Measurements from ENCODE around the gene PEDS1.
"Not testable (repeated sequence)": the region's sequence is repeated elsewhere in the genome, so short reads cannot be mapped to it uniquely, and the experiment has no call there.

PEDS1 gene

GRCh38 chr20:50161494-50161893 is 8.0 kb upstream of the PEDS1 start:
- not testable (repeated sequence) for H3K36me3 Mint-ChIP-seq; ATAC-seq (ENCODE audit: low read depth); H3K4me3 Mint-ChIP-seq; H3K27ac Mint-ChIP-seq; H3K4me1 Mint-ChIP-seq; H3K9me3 Mint-ChIP-seq; H3K27me3 Mint-ChIP-seq; DNase-seq (ENCODE audit: low spot score in 2 of 2)

GRCh38 chr20:50153153-50153499 is 397 bp downstream of the PEDS1 start:
- peak overlapping the region; percentile 79 for H3K27ac Mint-ChIP-seq
- H3K4me1 Mint-ChIP-seq: peaks cover 32% of the 10 kb centered on the region
- H3K9me3 Mint-ChIP-seq: no peaks in the 10 kb centered on the region
- peak overlapping the region; percentile 85 for H3K4me3 Mint-ChIP-seq
- H3K27me3 Mint-ChIP-seq: no peaks in the 10 kb centered on the region
- ATAC-seq (ENCODE audit: low read depth): peak; percentile 2
- no peak for DNase-seq (ENCODE audit: low spot score in 2 of 2)
- peaks cover 7% of the 10 kb centered on the region for H3K36me3 Mint-ChIP-seq

- Mint-ChIP-seq H3K4me3 (peak overlapping the region; percentile 85), H3K27ac (peak overlapping the region; percentile 79), H3K36me3 (peaks cover 7% of the 10 kb centered on the region), H3K9me3 (no peaks in the 10 kb centered on the region), H3K27me3 (no peaks in the 10 kb centered on the region), H3K4me1 (peaks cover 33% of the 10 kb centered on the region)
- no peak for ATAC-seq (ENCODE audit: low read depth)
- no peak for DNase-seq (ENCODE audit: low spot score in 2 of 2)
Measured at GRCh38 chr20:50152394-50153152, 950 bp downstream of the PEDS1 start.

- ATAC-seq (ENCODE audit: low read depth): no peak
- Mint-ChIP-seq H3K4me3 (no peak overlapping the region), H3K36me3 (peaks cover 7% of the 10 kb centered on the region), H3K27me3 (no peaks in the 10 kb centered on the region), H3K27ac (peak overlapping the region; percentile 87), H3K9me3 (no peaks in the 10 kb centered on the region), H3K4me1 (peaks cover 44% of the 10 kb centered on the region)
- DNase-seq (ENCODE audit: low spot score in 2 of 2): no peak
Measured at GRCh38 chr20:50151034-50151743, 2.3 kb downstream of the PEDS1 start.

- ATAC-seq (ENCODE audit: low read depth) (no peak), DNase-seq (ENCODE audit: low spot score in 2 of 2) (no peak)
- Mint-ChIP-seq H3K4me3 (no peak overlapping the region), H3K4me1 (peaks cover 49% of the 10 kb centered on the region), H3K27me3 (no peaks in the 10 kb centered on the region), H3K27ac (no peak overlapping the region), H3K36me3 (peaks cover 7% of the 10 kb centered on the region), H3K9me3 (no peaks in the 10 kb centered on the region)
Measured at GRCh38 chr20:50149481-50150254, 3.9 kb downstream of the PEDS1 start.

GRCh38 chr20:50146732-50147662 is 6.5 kb downstream of the PEDS1 start:
- H3K27ac Mint-ChIP-seq: peak overlapping the region; percentile 98

GRCh38 chr20:50146214-50146613 is 7.3 kb downstream of the PEDS1 start:
- Mint-ChIP-seq H3K36me3 (peaks cover 21% of the 10 kb centered on the region), H3K9me3 (no peaks in the 10 kb centered on the region), H3K4me1 (peaks cover 34% of the 10 kb centered on the region), H3K4me3 (peak overlapping the region; percentile 76), H3K27me3 (no peaks in the 10 kb centered on the region), H3K27ac (peak overlapping the region; percentile 98)
- no peak for ATAC-seq (ENCODE audit: low read depth)
- no peak for DNase-seq (ENCODE audit: low spot score in 2 of 2)

More at GRCh38 chr20:50146732-50147662, 6.5 kb downstream of the PEDS1 start:
- H3K27me3 Mint-ChIP-seq: no peaks in the 10 kb centered on the region
- H3K9me3 Mint-ChIP-seq: no peaks in the 10 kb centered on the region
- DNase-seq (ENCODE audit: low spot score in 2 of 2): peak; percentile 60 to 75
- peaks cover 18% of the 10 kb centered on the region for H3K36me3 Mint-ChIP-seq
- H3K4me1 Mint-ChIP-seq: peaks cover 40% of the 10 kb centered on the region
- peak; percentile 93 for ATAC-seq (ENCODE audit: low read depth)
- H3K4me3 Mint-ChIP-seq: peak overlapping the region; percentile 76

- H3K4me3 Mint-ChIP-seq: no peak overlapping the region
- peaks cover 33% of the 10 kb centered on the region for H3K4me1 Mint-ChIP-seq
- ATAC-seq (ENCODE audit: low read depth) (no peak), DNase-seq (ENCODE audit: low spot score in 2 of 2) (no peak)
- H3K36me3 Mint-ChIP-seq: peaks cover 23% of the 10 kb centered on the region
- H3K9me3 Mint-ChIP-seq: no peaks in the 10 kb centered on the region
- peak overlapping the region; percentile 98 for H3K27ac Mint-ChIP-seq
- no peaks in the 10 kb centered on the region for H3K27me3 Mint-ChIP-seq
Measured at GRCh38 chr20:50145566-50145965, 8.0 kb downstream of the PEDS1 start.

GRCh38 chr20:50144362-50144761 is 9.2 kb downstream of the PEDS1 start:
- Mint-ChIP-seq H3K4me1 (peaks cover 33% of the 10 kb centered on the region), H3K27ac (no peak overlapping the region), H3K4me3 (no peak overlapping the region), H3K27me3 (no peaks in the 10 kb centered on the region), H3K9me3 (no peaks in the 10 kb centered on the region), H3K36me3 (peaks cover 25% of the 10 kb centered on the region)
- ATAC-seq (ENCODE audit: low read depth) (no peak), DNase-seq (ENCODE audit: low spot score in 2 of 2) (no peak)

GRCh38 chr20:50142812-50143211 is 10.7 kb downstream of the PEDS1 start:
- DNase-seq (ENCODE audit: low spot score in 2 of 2) (no peak), ATAC-seq (ENCODE audit: low read depth) (no peak)
- Mint-ChIP-seq H3K4me1 (peaks cover 30% of the 10 kb centered on the region), H3K4me3 (no peak overlapping the region), H3K27ac (peak overlapping the region; percentile 56), H3K9me3 (no peaks in the 10 kb centered on the region), H3K36me3 (peaks cover 21% of the 10 kb centered on the region), H3K27me3 (no peaks in the 10 kb centered on the region)

- Mint-ChIP-seq H3K9me3 (no peaks in the 10 kb centered on the region), H3K27ac (no peak overlapping the region), H3K36me3 (peaks cover 24% of the 10 kb centered on the region), H3K27me3 (no peaks in the 10 kb centered on the region), H3K4me3 (no peak overlapping the region), H3K4me1 (peaks cover 26% of the 10 kb centered on the region)
- ATAC-seq (ENCODE audit: low read depth) (no peak), DNase-seq (ENCODE audit: low spot score in 2 of 2) (no peak)
Measured at GRCh38 chr20:50141811-50142561, 11.5 kb downstream of the PEDS1 start.

GRCh38 chr20:50141018-50141675 is 12.4 kb downstream of the PEDS1 start:
- no peak for ATAC-seq (ENCODE audit: low read depth)
- Mint-ChIP-seq H3K27me3 (no peaks in the 10 kb centered on the region), H3K36me3 (peaks cover 26% of the 10 kb centered on the region)

More at GRCh38 chr20:50141018-50141675, 12.4 kb downstream of the PEDS1 start:
- no peak overlapping the region for H3K27ac Mint-ChIP-seq
- peaks cover 17% of the 10 kb centered on the region for H3K4me1 Mint-ChIP-seq
- H3K4me3 Mint-ChIP-seq: no peak overlapping the region
- no peak for DNase-seq (ENCODE audit: low spot score in 2 of 2)
- H3K9me3 Mint-ChIP-seq: no peaks in the 10 kb centered on the region

Measured in memory B cell (primary cell).